ENCODE results near the gene GLT1D1.

GRCh38 chr12:128970110-128970509 is 116.8 kb downstream of the GLT1D1 start:
- no peak for TF ChIP-seq CTCF (IDR thresholded peaks at IDR 0.05)
- TF ChIP-seq EZH2phosphoT487 (IDR thresholded peaks at IDR 0.05), result no peak
- TF ChIP-seq EZH2 (IDR thresholded peaks at IDR 0.05), result no peak
